ENCODE data around the gene ACVR2B.
"Not testable (repeated sequence)": the region's sequence is repeated elsewhere in the genome, so short reads cannot be mapped to it uniquely, and the experiment has no call there.

Gene ACVR2B

GRCh38 chr3:38453075-38453912, at the start of gene ACVR2B:
Gene ACVR2B, plus strand, starts transcription at chr3:38453890. Its CDS starts 433 bp downstream, at chr3:38454323.
- peak; percentile 72 for DNase-seq

GRCh38 chr3:38404286-38404685, 49.4 kb upstream of the ACVR2B start:
- no peak for DNase-seq

GRCh38 chr3:38411591-38411990, 42.1 kb upstream of the ACVR2B start:
- no peak for DNase-seq

- DNase-seq = not testable (repeated sequence)
Observed at GRCh38 chr3:38420758-38421157, 32.9 kb upstream of the ACVR2B start.

- no peak for DNase-seq
Observed at GRCh38 chr3:38421679-38422336, 31.9 kb upstream of the ACVR2B start.

- DNase-seq = not testable (repeated sequence)
Observed at GRCh38 chr3:38426798-38427426, 26.8 kb upstream of the ACVR2B start.

- DNase-seq = not testable (repeated sequence)
Observed at GRCh38 chr3:38432871-38433658, 20.6 kb upstream of the ACVR2B start.

GRCh38 chr3:38433661-38434060, 20.0 kb upstream of the ACVR2B start:
- not testable (repeated sequence) for DNase-seq

GRCh38 chr3:38438436-38439069, 15.1 kb upstream of the ACVR2B start:
- DNase-seq = not testable (repeated sequence)

- not testable (repeated sequence) for DNase-seq
Observed at GRCh38 chr3:38443205-38443604, 10.5 kb upstream of the ACVR2B start.

GRCh38 chr3:38446085-38446686, 7.5 kb upstream of the ACVR2B start:
- DNase-seq = no peak

- DNase-seq = no peak
Observed at GRCh38 chr3:38446812-38447211, 6.9 kb upstream of the ACVR2B start.

GRCh38 chr3:38450853-38451252, 2.8 kb upstream of the ACVR2B start:
- DNase-seq = no peak

- DNase-seq = no peak
Observed at GRCh38 chr3:38453913-38454177, 155 bp downstream of the ACVR2B start.

GRCh38 chr3:38454178-38454883, 641 bp downstream of the ACVR2B start:
- peak; percentile 23 for DNase-seq

GRCh38 chr3:38454884-38455638, 1.4 kb downstream of the ACVR2B start:
- peak; percentile 37 for DNase-seq

GRCh38 chr3:38455639-38456430, 2.1 kb downstream of the ACVR2B start:
- DNase-seq = no peak

- DNase-seq = no peak
Observed at GRCh38 chr3:38457111-38458003, 3.7 kb downstream of the ACVR2B start.

Data from stimulated activated CD4-positive, alpha-beta T cell treated with anti-CD3 and anti-CD28 coated beads, Interleukin-12 subunit alpha, Interleukin-12 subunit beta, amount 100 ng/mL, for 4 hours (primary cell).